ENCODE measurements around the gene ITPRID2. TPM values are rescaled to one million over a fixed set of nuclear protein-coding genes. Genes with fewer than 3 reads are reported as not detected.

ITPRID2 gene
- total and polyA plus RNA-seq, 2 of the 4 experiments (the other 2 are of a cell fraction), result 74.1 to 187 TPM

GRCh38 chr2:181884601-181885000 lies 6.9 kb upstream of the ITPRID2 start:
- Histone ChIP-seq H2BK120ac (ENCODE audit: low read depth, low read length) (no peak overlapping the region), H3K9me3 (ENCODE audit: control insufficient read depth, insufficient read depth, low read length) (no peaks in the 10 kb centered on the region), H4K20me1 (ENCODE audit: insufficient read depth, low read length) (no peaks in the 10 kb centered on the region), H2BK5ac (ENCODE audit: low read depth, low read length, poor library complexity, severe bottlenecking) (no peak overlapping the region), H2AFZ (replicated peaks; ENCODE audit: low read length, poor library complexity) (no peak overlapping the region), H4K8ac (ENCODE audit: low read depth in 2 of 2, low read length in 2 of 2) (no peak overlapping the region), H3K14ac (replicated peaks; ENCODE audit: low read depth, low read length) (no peak overlapping the region), H4K5ac (ENCODE audit: low read depth, low read length) (no peak overlapping the region), H2AK5ac (ENCODE audit: low read depth, low read length) (no peak overlapping the region), H3K27ac (ENCODE audit: insufficient read depth, low read length) (no peak overlapping the region), H3K4ac (ENCODE audit: low read depth, low read length) (no peak overlapping the region), H3K27me3 (ENCODE audit: control insufficient read depth, insufficient read depth, low read length) (no peaks in the 10 kb centered on the region), H3K23ac (ENCODE audit: low read depth, low read length) (no peak overlapping the region), H2BK20ac (ENCODE audit: low read depth, low read length) (no peak overlapping the region), H2BK15ac (ENCODE audit: low read depth, low read length) (no peak overlapping the region), H3K56ac (ENCODE audit: extremely low read depth, insufficient read depth, low read length) (no peak overlapping the region), H3K4me1 (ENCODE audit: control insufficient read depth, insufficient read depth, low read length) (peaks cover 4% of the 10 kb centered on the region; the same call in 1 of the 2 replicates), H4K91ac (ENCODE audit: insufficient read depth, low read depth, low read length) (no peak overlapping the region), H3K9me1 (ENCODE audit: insufficient read depth, low read length) (no peaks in the 10 kb centered on the region), H3K79me1 (ENCODE audit: low read depth in 1 of 2, low read length in 2 of 2) (no peaks in the 10 kb centered on the region), H3K18ac (ENCODE audit: low read depth, low read length) (no peak overlapping the region), H3K9ac (ENCODE audit: low read depth, low read length) (no peak overlapping the region), H3K4me3 (ENCODE audit: insufficient read depth, low read depth, low read length) (no peak overlapping the region), H3K4me2 (ENCODE audit: low read depth, low read length) (no peak overlapping the region), H3K36me3 (ENCODE audit: control insufficient read depth, insufficient read depth, low read length) (no peaks in the 10 kb centered on the region), H2AK9ac (replicated peaks; ENCODE audit: low read depth, low read length, poor library complexity) (no peak overlapping the region)
- CTCF ChIA-PET, result no interaction called here
- dilution Hi-C loops (cut with HindIII; ENCODE audit: low sequenced_read_pairs, unreplicated experiment) (no loop called here), in situ Hi-C loops (cut with MboI; ENCODE audit: low sequenced_read_pairs) (no loop called here), intact Hi-C loops (cut with micrococcal nuclease) (no loop called here)
- TF ChIP-seq CEBPB (IDR thresholded peaks at IDR 0.05; ENCODE audit: low read depth, low read length), result no peak
- TF ChIP-seq CTCF (conservative IDR thresholded peaks at IDR 0.05; ENCODE audit: low read depth, low read length), result no peak
- TF ChIP-seq FOS (IDR thresholded peaks at IDR 0.05; ENCODE audit: low read depth, low read length), result no peak
- TF ChIP-seq POLR2A (IDR thresholded peaks at IDR 0.05; ENCODE audit: low read depth, low read length), result no peak
- TF ChIP-seq RFX5 (IDR thresholded peaks at IDR 0.05; ENCODE audit: low read depth, low read length), result no peak
- no peak for TF ChIP-seq NFE2L2 (IDR thresholded peaks at IDR 0.05; ENCODE audit: low read depth, low read length)
- TF ChIP-seq BHLHE40 (IDR thresholded peaks at IDR 0.05; ENCODE audit: low read depth, low read length), result no peak
- no peak for TF ChIP-seq MAFK (IDR thresholded peaks at IDR 0.05; ENCODE audit: low read depth, low read length)
- no peak for TF ChIP-seq CHD1 (IDR thresholded peaks at IDR 0.05; ENCODE audit: low read depth, low read length)
- TF ChIP-seq RCOR1 (IDR thresholded peaks at IDR 0.05; ENCODE audit: insufficient replicate concordance, low read length), result no peak
- no peak for TF ChIP-seq MXI1 (IDR thresholded peaks at IDR 0.05; ENCODE audit: borderline replicate concordance, low read depth, low read length)
- no peak for TF ChIP-seq ELK1 (IDR thresholded peaks at IDR 0.05; ENCODE audit: borderline replicate concordance, low read depth, low read length)
- no peak for TF ChIP-seq SMC3 (IDR thresholded peaks at IDR 0.05; ENCODE audit: low read depth, low read length)
- TF ChIP-seq MAZ (IDR thresholded peaks at IDR 0.05; ENCODE audit: borderline replicate concordance, low read depth, low read length), result no peak
- TF ChIP-seq USF2 (IDR thresholded peaks at IDR 0.05; ENCODE audit: low read depth, low read length), result no peak
- TF ChIP-seq RAD21 (IDR thresholded peaks at IDR 0.05; ENCODE audit: low read length), result no peak
- no TSS peak for BruUV-seq (replicated peaks)
- no peak for DNase-seq
- no CpG with 5 or more reads among the region's 1 CpG for WGBS, 2 experiments (ENCODE audit: extremely low coverage in 2 of 2, insufficient read length in 1 of 2)
- no peak for ATAC-seq (ENCODE audit: low read depth)
- POLR2A ChIA-PET (ENCODE audit: unreplicated experiment), result no interaction called here

All from IMR-90 (cell line).